Adrenal gland (tissue), 5 donors: ENCODE measurements around the gene MUC2.

Experiments
- CTCF ChIP-seq, 6 experiments: fragments of 450-650 bp in 4 of 6; fragments of 200-600 bp in 2 of 6; sonication (generic) in 1 of 6; IDR thresholded peaks; 1 replicate in 5 of 6; 2 replicates in 1 of 6; pipeline versions ENCODE4 v1.5.1 to v1.8.0; 2016 to 2021; ENCODE audit warnings: antibody characterized with exemption in 6 of 6, mild to moderate bottlenecking in 2 of 6, moderate library complexity in 1 of 6
- POLR2A ChIP-seq, 2 donors: fragments of 450-650 bp; IDR thresholded peaks; one replicate each; pipeline ENCODE4 v1.6.1; 2017; ENCODE audit warnings: antibody characterized with exemption in 2 of 2, mild to moderate bottlenecking in 2 of 2, moderate library complexity in 1 of 2
- donor health status: DM: no; HTN: no; CAD: no.

GRCh38 chr11:1029654-1030053, 45.0 kb upstream of the MUC2 start:
- TF ChIP-seq POLR2A (IDR thresholded peaks at IDR 0.05) (no peak), CTCF (IDR thresholded peaks at IDR 0.05) (no peak)
